ENCODE measurements around the gene ZNF2.

ZNF2 gene

DNA sequence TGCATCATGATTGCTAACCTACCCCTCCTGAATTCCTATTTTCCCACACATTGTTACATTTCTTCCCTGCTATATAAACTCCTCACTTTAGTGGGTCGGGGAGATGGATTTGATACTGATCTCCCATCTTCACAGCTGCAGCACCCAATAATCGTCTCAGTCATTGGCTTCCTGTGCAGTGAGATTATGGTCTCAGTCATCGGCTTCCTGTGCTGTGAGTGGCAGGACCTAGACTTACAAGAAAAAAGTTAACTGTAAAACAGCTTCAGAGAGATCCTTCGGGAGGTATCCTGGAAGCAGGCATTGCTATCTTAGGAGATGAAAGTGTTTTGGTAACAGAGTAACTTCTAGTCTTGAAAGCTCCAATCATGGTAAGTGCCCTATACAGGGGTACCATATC is 38.3 kb downstream of the ZNF2 start:
- TF ChIP-seq, protein P1, sequence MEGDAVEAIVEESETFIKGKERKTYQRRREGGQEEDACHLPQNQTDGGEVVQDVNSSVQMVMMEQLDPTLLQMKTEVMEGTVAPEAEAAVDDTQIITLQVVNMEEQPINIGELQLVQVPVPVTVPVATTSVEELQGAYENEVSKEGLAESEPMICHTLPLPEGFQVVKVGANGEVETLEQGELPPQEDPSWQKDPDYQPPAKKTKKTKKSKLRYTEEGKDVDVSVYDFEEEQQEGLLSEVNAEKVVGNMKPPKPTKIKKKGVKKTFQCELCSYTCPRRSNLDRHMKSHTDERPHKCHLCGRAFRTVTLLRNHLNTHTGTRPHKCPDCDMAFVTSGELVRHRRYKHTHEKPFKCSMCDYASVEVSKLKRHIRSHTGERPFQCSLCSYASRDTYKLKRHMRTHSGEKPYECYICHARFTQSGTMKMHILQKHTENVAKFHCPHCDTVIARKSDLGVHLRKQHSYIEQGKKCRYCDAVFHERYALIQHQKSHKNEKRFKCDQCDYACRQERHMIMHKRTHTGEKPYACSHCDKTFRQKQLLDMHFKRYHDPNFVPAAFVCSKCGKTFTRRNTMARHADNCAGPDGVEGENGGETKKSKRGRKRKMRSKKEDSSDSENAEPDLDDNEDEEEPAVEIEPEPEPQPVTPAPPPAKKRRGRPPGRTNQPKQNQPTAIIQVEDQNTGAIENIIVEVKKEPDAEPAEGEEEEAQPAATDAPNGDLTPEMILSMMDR (IDR thresholded peaks at IDR 0.05; ENCODE audit: borderline replicate concordance, insufficient read depth, low read depth, low read length): no peak

DNA sequence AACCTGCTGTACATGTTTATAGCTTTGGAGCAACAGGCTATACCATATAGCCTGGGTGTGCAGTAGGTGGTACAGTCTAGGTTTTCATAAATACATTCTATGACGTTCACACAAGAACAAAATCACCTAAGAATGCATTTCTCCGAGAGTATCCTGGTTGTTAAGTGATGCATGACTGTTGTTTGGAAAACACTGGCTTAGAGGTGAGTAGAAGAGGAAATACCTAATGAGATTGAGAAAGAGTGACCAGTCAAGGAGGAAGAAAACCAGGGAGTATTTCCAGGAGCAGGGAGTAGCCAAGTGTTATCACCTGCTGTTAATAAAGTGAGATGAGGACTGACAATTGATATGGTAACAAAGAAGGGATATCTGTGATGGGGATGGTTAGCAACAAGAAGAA is 38.8 kb downstream of the ZNF2 start:
- H3K4me3 ChIP-seq (ENCODE audit: low read depth, low read length): no peak overlapping the region
- TF ChIP-seq, protein P1 (IDR thresholded peaks at IDR 0.05; ENCODE audit: borderline replicate concordance, insufficient read depth, low read depth, low read length): no peak

More for the DNA sequence above, 38.3 kb downstream of the ZNF2 start:
- H3K4me3 ChIP-seq (ENCODE audit: low read depth, low read length): no peak overlapping the region

DNA sequence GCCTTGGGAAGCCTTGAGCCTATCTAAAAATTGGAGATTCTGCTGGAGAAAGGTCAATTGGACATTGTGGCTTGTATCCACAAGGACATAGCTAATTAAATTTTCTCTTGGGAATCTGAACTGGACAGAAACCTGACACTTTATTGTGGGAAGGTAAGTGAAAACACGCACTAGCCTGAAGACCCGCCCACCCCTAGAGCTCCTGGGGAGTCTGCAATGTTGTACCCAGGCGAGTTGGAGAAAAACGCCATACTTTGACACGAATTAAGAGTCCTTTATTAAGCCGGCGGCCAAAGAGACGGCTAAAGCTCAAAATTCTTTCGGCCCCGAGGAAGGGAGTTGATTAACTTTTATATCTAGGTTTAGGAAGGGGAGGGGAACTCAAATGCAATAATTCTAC is 40.5 kb downstream of the ZNF2 start:
- no peak overlapping the region for H3K4me3 ChIP-seq (ENCODE audit: low read depth, low read length)
- TF ChIP-seq, protein P1 (IDR thresholded peaks at IDR 0.05; ENCODE audit: borderline replicate concordance, insufficient read depth, low read depth, low read length): no peak

DNA sequence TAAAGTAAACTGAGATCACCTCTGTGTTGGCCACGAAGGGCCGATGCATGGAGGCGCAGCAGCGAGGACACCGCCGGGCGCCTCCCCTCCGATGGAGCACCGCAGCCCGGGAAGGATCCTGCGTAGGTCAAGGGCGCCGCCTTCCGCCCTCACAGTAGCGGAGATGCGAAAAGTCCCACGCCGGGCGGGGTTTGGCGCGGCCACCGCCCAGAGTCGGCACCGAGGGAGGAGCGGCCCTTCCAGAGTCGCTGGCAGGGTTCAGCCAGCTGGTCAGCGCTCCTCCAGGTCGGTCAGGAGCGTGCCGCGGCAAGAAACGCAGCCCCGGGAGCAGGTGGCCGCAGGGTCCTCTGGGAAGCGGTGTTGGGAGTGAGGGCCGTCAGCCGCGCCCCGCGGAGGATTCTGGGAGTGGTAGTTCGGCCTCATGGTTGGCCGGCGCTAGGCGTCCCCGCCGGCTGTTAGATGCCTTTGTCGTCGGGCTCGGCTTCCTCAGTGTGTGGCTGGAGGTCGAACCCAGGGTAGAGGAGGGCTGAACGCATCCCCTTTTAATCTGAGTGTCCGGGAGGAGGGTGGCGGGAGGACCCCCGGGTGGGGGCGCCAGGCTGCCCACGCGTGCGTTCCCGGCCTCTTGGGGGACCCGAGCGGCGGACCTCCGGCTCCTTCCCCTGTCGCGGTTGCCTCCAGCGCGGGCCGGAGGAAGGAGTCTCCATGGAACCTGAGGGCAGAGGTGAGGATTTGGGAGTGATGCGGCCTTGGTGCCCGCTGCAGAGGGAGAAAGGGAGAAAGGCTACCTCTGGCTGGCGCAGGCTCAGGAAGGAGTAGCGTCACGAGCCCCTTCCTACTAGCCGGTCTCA is 41.7 kb downstream of the ZNF2 start, which contains the start of gene ZNF892:
TSS of gene ZNF892 (plus strand) at position 411 of the 851 bp plus-strand sequence. CDS start at position 706, 295 bp downstream.
- H3K4me3 ChIP-seq (ENCODE audit: low read depth, low read length): peak within 1 kb of the TSS; percentile 82
- TF ChIP-seq, protein P1 (IDR thresholded peaks at IDR 0.05; ENCODE audit: borderline replicate concordance, insufficient read depth, low read depth, low read length): peak; percentile 59

DNA sequence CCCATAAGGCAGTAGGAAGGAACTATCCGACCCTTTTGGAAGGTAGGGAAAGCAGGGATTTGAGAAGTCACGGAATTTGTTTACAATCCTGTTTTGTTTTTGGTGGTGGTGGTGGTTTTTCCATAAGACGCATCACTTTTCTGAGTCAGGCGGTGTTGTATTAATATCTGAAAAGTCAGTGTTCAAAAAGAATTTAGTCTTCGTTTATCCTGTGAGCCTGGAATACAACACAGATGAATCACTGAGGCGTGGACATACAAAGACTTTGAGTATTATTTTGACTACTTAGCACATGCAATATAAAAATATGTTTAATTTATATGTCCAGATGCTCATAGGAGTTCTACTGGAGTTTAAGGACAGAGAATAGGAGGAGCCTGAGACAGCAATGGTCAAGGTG is 42.5 kb downstream of the ZNF2 start:
- H3K4me3 ChIP-seq (ENCODE audit: low read depth, low read length): no peak overlapping the region
- TF ChIP-seq, protein P1 (IDR thresholded peaks at IDR 0.05; ENCODE audit: borderline replicate concordance, insufficient read depth, low read depth, low read length): no peak

DNA sequence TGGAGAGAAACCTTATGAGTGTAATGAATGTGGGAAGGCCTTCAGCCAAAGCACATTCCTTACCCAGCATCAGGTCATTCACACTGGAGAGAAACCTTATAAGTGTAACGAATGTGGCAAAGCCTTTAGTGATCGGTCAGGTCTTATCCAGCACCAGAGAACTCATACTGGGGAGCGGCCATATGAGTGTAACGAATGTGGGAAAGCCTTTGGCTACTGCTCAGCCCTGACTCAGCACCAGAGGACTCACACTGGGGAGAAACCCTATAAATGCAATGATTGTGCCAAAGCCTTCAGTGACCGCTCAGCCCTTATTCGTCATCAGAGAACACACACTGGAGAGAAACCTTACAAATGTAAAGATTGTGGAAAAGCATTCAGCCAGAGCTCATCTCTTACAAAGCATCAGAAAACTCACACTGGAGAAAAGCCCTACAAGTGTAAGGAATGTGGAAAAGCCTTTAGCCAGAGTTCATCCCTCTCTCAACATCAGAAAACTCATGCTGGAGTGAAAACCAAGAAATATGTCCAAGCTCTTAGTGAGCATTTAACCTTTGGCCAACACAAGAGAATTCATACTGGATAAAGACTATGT is 49.5 kb downstream of the ZNF2 start:
- TF ChIP-seq, protein P1 (IDR thresholded peaks at IDR 0.05; ENCODE audit: borderline replicate concordance, insufficient read depth, low read depth, low read length): no peak
- no peak overlapping the region for H3K4me3 ChIP-seq (ENCODE audit: low read depth, low read length)

All from GM12875 (cell line).